MM.1S (cell line): ENCODE results near the gene LYZL4.

Experiments used
- DNase-seq: peaks from one replicate; pipeline ENCODE4 v3.0.0-alpha.2; 2015
- H2AFZ ChIP-seq: fragments of 300-600 bp; sonication (generic); 2 replicates; pipeline ENCODE4 v1.6.0; 2016; ENCODE audit warnings: antibody characterized with exemption, low read length
- H3F3A ChIP-seq: fragments of 300-600 bp; sonication (generic); 2 replicates; pipeline ENCODE4 v1.6.1; 2016; ENCODE audit warnings: mild to moderate bottlenecking, antibody characterized with exemption, low read length, moderate library complexity, mixed read lengths; ENCODE audit not compliant: insufficient read depth
- H3K27ac ChIP-seq: fragments of 300-600 bp; sonication (generic); 2 replicates; pipeline ENCODE4 v1.5.1; 2016; ENCODE audit warnings: mild to moderate bottlenecking, low read length
- H3K27me3 ChIP-seq: fragments of 300-600 bp; sonication (generic); replicated peaks from 2 replicates; pipeline ENCODE4 v1.6.0; 2016; ENCODE audit warnings: low read length; ENCODE audit not compliant: insufficient read depth
- H3K36me3 ChIP-seq: fragments of 300-600 bp; sonication (generic); replicated peaks from 2 replicates; pipeline ENCODE4 v1.6.1; 2016; ENCODE audit warnings: mild to moderate bottlenecking, low read length, mixed read lengths; ENCODE audit not compliant: insufficient read depth
- H3K4me1 ChIP-seq: fragments of 300-600 bp; sonication (generic); 2 replicates; pipeline ENCODE4 v1.6.1; 2016; ENCODE audit warnings: low read length, mixed read lengths
- H3K4me2 ChIP-seq: fragments of 300-600 bp; sonication (generic); 2 replicates; pipeline ENCODE4 v1.6.0; 2016; ENCODE audit warnings: low read depth, low read length
- H3K4me3 ChIP-seq: fragments of 300-600 bp; sonication (generic); 2 replicates; pipeline ENCODE4 v1.5.1; 2016; ENCODE audit warnings: low read length, mixed read lengths
- H3K79me2 ChIP-seq: fragments of 300-600 bp; sonication (generic); 2 replicates; pipeline ENCODE4 v1.6.1; 2016; ENCODE audit warnings: mixed run types, low read length, mixed read lengths
- H3K9ac ChIP-seq: fragments of 300-600 bp; sonication (generic); 2 replicates; pipeline ENCODE4 v1.6.1; 2016; ENCODE audit warnings: low read length, mixed read lengths
- H3K9me2 ChIP-seq: fragments of 300-600 bp; sonication (generic); replicated peaks from 2 replicates; pipeline ENCODE4 v1.6.1; 2016; ENCODE audit warnings: mild to moderate bottlenecking, low read length, mixed read lengths; ENCODE audit not compliant: insufficient read depth
- H3K9me3 ChIP-seq: fragments of 300-600 bp; sonication (generic); replicated peaks from 2 replicates; pipeline ENCODE4 v1.6.1; 2016; ENCODE audit warnings: mild to moderate bottlenecking, low read length, mixed read lengths; ENCODE audit not compliant: insufficient read depth
- H4K20me1 ChIP-seq: fragments of 300-600 bp; sonication (generic); 2 replicates; pipeline ENCODE4 v1.6.1; 2016; ENCODE audit warnings: mild to moderate bottlenecking, low read length, moderate library complexity, mixed read lengths; ENCODE audit not compliant: insufficient read depth
- EZH2 ChIP-seq: fragments of 300-600 bp; sonication (generic); optimal IDR thresholded peaks from 2 replicates; pipeline ENCODE3; 2017; ENCODE audit warnings: low read depth, mild to moderate bottlenecking, antibody characterized with exemption, low read length, mixed read lengths
- EZH2phosphoT487 ChIP-seq: fragments of 300-600 bp; sonication (generic); IDR thresholded peaks from 2 replicates; pipeline ENCODE4 v1.6.1; 2018; ENCODE audit warnings: antibody characterized with exemption, low read length
- TF ChIP-seq, protein P1 (sequence below): fragments of 300-600 bp; sonication (generic); IDR thresholded peaks from 2 replicates; pipeline ENCODE4 v1.5.1; 2016; ENCODE audit warnings: antibody characterized with exemption, low read length, mixed read lengths

LYZL4 gene

GRCh38 chr3:42441791-42442190 is 31.4 kb upstream of the LYZL4 start:
- Histone ChIP-seq H3K4me3 (no peak overlapping the region), H3K27ac (no peak overlapping the region), H3K9me3 (no peaks in the 10 kb centered on the region), H3K27me3 (no peaks in the 10 kb centered on the region), H4K20me1 (no peaks in the 10 kb centered on the region), H3K9me2 (no peaks in the 10 kb centered on the region), H3K4me1 (no peaks in the 10 kb centered on the region), H3K36me3 (no peaks in the 10 kb centered on the region), H3K79me2 (no peaks in the 10 kb centered on the region), H2AFZ (no peak overlapping the region), H3K9ac (no peak overlapping the region), H3K4me2 (no peak overlapping the region), H3F3A (no peaks in the 10 kb centered on the region)
- TF ChIP-seq EZH2, result no peak
- no peak for TF ChIP-seq EZH2phosphoT487
- TF ChIP-seq, protein P1, sequence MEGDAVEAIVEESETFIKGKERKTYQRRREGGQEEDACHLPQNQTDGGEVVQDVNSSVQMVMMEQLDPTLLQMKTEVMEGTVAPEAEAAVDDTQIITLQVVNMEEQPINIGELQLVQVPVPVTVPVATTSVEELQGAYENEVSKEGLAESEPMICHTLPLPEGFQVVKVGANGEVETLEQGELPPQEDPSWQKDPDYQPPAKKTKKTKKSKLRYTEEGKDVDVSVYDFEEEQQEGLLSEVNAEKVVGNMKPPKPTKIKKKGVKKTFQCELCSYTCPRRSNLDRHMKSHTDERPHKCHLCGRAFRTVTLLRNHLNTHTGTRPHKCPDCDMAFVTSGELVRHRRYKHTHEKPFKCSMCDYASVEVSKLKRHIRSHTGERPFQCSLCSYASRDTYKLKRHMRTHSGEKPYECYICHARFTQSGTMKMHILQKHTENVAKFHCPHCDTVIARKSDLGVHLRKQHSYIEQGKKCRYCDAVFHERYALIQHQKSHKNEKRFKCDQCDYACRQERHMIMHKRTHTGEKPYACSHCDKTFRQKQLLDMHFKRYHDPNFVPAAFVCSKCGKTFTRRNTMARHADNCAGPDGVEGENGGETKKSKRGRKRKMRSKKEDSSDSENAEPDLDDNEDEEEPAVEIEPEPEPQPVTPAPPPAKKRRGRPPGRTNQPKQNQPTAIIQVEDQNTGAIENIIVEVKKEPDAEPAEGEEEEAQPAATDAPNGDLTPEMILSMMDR, result no peak
- DNase-seq, result no peak

GRCh38 chr3:42440924-42441323 is 30.5 kb upstream of the LYZL4 start:
- Histone ChIP-seq H3K9ac (no peak overlapping the region), H2AFZ (no peak overlapping the region), H3K27me3 (no peaks in the 10 kb centered on the region), H3K4me3 (no peak overlapping the region), H3K36me3 (no peaks in the 10 kb centered on the region), H3K79me2 (no peaks in the 10 kb centered on the region), H3F3A (no peaks in the 10 kb centered on the region), H3K4me2 (no peak overlapping the region), H3K4me1 (no peaks in the 10 kb centered on the region), H3K9me3 (no peaks in the 10 kb centered on the region), H3K27ac (no peak overlapping the region), H4K20me1 (no peaks in the 10 kb centered on the region), H3K9me2 (no peaks in the 10 kb centered on the region)
- no peak for DNase-seq
- no peak for TF ChIP-seq EZH2
- no peak for TF ChIP-seq EZH2phosphoT487
- TF ChIP-seq, protein P1, result no peak

- no peak overlapping the region for H3K9ac ChIP-seq
- H3K4me3 ChIP-seq, result no peak overlapping the region
- no peaks in the 10 kb centered on the region for H3F3A ChIP-seq
- H3K9me2 ChIP-seq, result no peaks in the 10 kb centered on the region
- H2AFZ ChIP-seq, result no peak overlapping the region
- TF ChIP-seq, protein P1, result no peak
- no peak for TF ChIP-seq EZH2phosphoT487
- no peak for TF ChIP-seq EZH2
- no peaks in the 10 kb centered on the region for H4K20me1 ChIP-seq
- H3K4me1 ChIP-seq, result no peaks in the 10 kb centered on the region
- no peaks in the 10 kb centered on the region for H3K27me3 ChIP-seq
- no peaks in the 10 kb centered on the region for H3K79me2 ChIP-seq
- H3K9me3 ChIP-seq, result no peaks in the 10 kb centered on the region
- no peak overlapping the region for H3K27ac ChIP-seq
- H3K4me2 ChIP-seq, result no peak overlapping the region
- no peak for DNase-seq
- H3K36me3 ChIP-seq, result no peaks in the 10 kb centered on the region
Observed at GRCh38 chr3:42439261-42440115, 29.1 kb upstream of the LYZL4 start.
